IPS-11a (cell line): ENCODE results near the gene KCTD19.

ENCODE experiments used
- H3K4me3 ChIP-seq: one replicate; pipeline ENCODE4 v1.5.1; 2013; ENCODE audit warnings: low read depth, low read length, control low read depth

The KCTD19 gene

GRCh38 chr16:67245186-67245585, 81.4 kb downstream of the KCTD19 start:
- no peak overlapping the region for H3K4me3 ChIP-seq

- H3K4me3 ChIP-seq = no peak overlapping the region
Measured at GRCh38 chr16:67244387-67245185, 82.0 kb downstream of the KCTD19 start.

- no peak overlapping the region for H3K4me3 ChIP-seq
Measured at GRCh38 chr16:67243481-67243880, 83.1 kb downstream of the KCTD19 start.

GRCh38 chr16:67242138-67242730, 84.3 kb downstream of the KCTD19 start:
- no peak overlapping the region for H3K4me3 ChIP-seq

GRCh38 chr16:67241008-67241900, 85.3 kb downstream of the KCTD19 start:
- no peak overlapping the region for H3K4me3 ChIP-seq

GRCh38 chr16:67240506-67240905, 86.0 kb downstream of the KCTD19 start:
- H3K4me3 ChIP-seq = no peak overlapping the region
